ENCODE data around the gene RXRA. TPM values are rescaled to one million over a fixed set of nuclear protein-coding genes. Genes with fewer than 3 reads are reported as not detected.

The RXRA gene
- total and polyA plus RNA-seq, 12 donors, result 5.5 to 114 (median 71.3) TPM

DNA sequence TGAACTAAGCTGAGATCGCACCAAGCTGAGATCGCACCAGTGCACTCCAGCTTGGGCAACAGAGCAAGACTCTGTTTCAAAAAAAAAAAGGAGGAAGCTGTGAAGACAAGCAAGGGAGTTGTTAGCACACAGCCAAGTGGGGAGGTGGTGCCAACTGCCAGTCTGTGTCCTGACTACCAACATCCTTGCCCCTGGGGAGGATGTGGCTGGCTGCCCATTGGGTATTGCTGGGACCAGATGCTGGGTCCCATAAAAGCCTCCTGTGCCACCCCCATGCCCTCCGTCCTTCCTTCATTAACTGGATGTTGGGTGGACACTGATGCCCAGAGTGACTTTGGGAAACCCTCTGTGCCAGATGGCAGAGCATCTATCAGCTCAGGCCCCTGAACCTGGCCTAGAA is 158.2 kb downstream of the RXRA start:
- WGBS, 4 donors, result 85 to 100% (median 89%) methylated on average over 3 of the region's 3 CpGs
- H3K9me3 ChIP-seq (replicated peaks in 1 of 3), result no peaks in the 10 kb centered on the region
- no peaks in the 10 kb centered on the region for H3K27me3 ChIP-seq
- TF ChIP-seq, protein P1, sequence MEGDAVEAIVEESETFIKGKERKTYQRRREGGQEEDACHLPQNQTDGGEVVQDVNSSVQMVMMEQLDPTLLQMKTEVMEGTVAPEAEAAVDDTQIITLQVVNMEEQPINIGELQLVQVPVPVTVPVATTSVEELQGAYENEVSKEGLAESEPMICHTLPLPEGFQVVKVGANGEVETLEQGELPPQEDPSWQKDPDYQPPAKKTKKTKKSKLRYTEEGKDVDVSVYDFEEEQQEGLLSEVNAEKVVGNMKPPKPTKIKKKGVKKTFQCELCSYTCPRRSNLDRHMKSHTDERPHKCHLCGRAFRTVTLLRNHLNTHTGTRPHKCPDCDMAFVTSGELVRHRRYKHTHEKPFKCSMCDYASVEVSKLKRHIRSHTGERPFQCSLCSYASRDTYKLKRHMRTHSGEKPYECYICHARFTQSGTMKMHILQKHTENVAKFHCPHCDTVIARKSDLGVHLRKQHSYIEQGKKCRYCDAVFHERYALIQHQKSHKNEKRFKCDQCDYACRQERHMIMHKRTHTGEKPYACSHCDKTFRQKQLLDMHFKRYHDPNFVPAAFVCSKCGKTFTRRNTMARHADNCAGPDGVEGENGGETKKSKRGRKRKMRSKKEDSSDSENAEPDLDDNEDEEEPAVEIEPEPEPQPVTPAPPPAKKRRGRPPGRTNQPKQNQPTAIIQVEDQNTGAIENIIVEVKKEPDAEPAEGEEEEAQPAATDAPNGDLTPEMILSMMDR (IDR thresholded peaks at IDR 0.05), result no peak
- no peak overlapping the region for H3K27ac ChIP-seq
- H3K36me3 ChIP-seq (replicated peaks in 1 of 2), result no peaks in the 10 kb centered on the region
- no peak overlapping the region for H3K4me3 ChIP-seq
- peak in 2 of 7 donors; percentile 1 to 3 for DNase-seq
- intact Hi-C loops (cut with DNase I), result no loop called here
- H3K4me1 ChIP-seq (replicated peaks in 1 of 2), result no peaks in the 10 kb centered on the region

- WGBS, 4 donors, result 87 to 94% (median 89%) methylated on average over 8 of the region's 8 CpGs
- Histone ChIP-seq H3K4me3 (no peak overlapping the region), H3K4me1 (replicated peaks in 1 of 2) (no peaks in the 10 kb centered on the region), H3K27me3 (no peaks in the 10 kb centered on the region), H3K9me3 (replicated peaks in 1 of 3) (no peaks in the 10 kb centered on the region), H3K27ac (no peak overlapping the region), H3K36me3 (replicated peaks in 1 of 2) (no peaks in the 10 kb centered on the region)
- TF ChIP-seq, protein P1 (IDR thresholded peaks at IDR 0.05), result no peak
- no peak for TF ChIP-seq POLR2A (IDR thresholded peaks at IDR 0.05)
- no peak for DNase-seq
- intact Hi-C loops (cut with DNase I), result no loop called here
These were observed 159.4 kb downstream of the RXRA start for GRCh38 chr9:134485653-134486052.

- Histone ChIP-seq H3K9me3 (replicated peaks in 1 of 3) (no peaks in the 10 kb centered on the region), H3K27me3 (no peaks in the 10 kb centered on the region), H3K36me3 (replicated peaks in 1 of 2) (no peaks in the 10 kb centered on the region), H3K27ac (no peak overlapping the region), H3K4me1 (replicated peaks in 1 of 2) (no peaks in the 10 kb centered on the region), H3K4me3 (no peak overlapping the region)
- TF ChIP-seq, protein P1 (IDR thresholded peaks at IDR 0.05), result no peak
- no peak for TF ChIP-seq POLR2A (IDR thresholded peaks at IDR 0.05)
- 90 to 92% methylated on average over 16 of the region's 16 CpGs; no CpG with 5 or more reads in 2 of the 4 donors for WGBS, 4 donors
- intact Hi-C loops (cut with DNase I), result no loop called here
- DNase-seq, result peak in 1 of 7 donors; percentile 9
These were observed 159.9 kb downstream of the RXRA start for GRCh38 chr9:134486143-134486591.

DNA sequence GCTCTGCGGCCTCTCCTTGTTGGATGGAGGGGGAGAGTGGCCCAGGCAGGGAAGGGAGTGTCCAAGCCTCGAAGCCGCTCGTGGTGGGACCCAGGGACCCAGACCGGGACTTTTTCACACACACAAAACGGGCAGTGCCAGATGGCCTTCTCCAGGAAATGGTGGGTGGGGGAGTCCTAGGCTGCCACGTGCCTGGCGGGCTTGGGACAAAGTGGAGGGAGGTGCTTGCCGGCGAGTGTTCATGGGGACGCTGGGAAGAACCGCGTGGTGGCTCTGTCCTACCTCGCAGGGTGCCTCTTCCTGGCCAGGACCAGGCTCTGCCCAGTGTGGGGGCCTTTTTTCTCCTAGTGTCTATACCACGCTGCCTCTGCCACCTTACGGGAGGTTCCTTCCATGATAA is 160.3 kb downstream of the RXRA start:
- H3K9me3 ChIP-seq (replicated peaks in 1 of 3), result no peaks in the 10 kb centered on the region
- H3K4me1 ChIP-seq (replicated peaks in 1 of 2), result no peaks in the 10 kb centered on the region
- H3K27ac ChIP-seq, result no peak overlapping the region
- no peak for TF ChIP-seq POLR2A (IDR thresholded peaks at IDR 0.05)
- TF ChIP-seq, protein P1 (IDR thresholded peaks at IDR 0.05), result no peak
- 71 to 100% (median 85%) methylated on average over 2 to 16 of the region's 16 CpGs for WGBS, 4 donors
- H3K36me3 ChIP-seq (replicated peaks in 1 of 2), result no peaks in the 10 kb centered on the region
- H3K27me3 ChIP-seq, result no peaks in the 10 kb centered on the region
- DNase-seq, result peak in 1 of 7 donors; percentile 1
- intact Hi-C loops (cut with DNase I), result no loop called here
- no peak overlapping the region for H3K4me3 ChIP-seq

Small RNA genes lying within 50 kb of the gene (microRNA-seq; reads per million reads assigned to microRNA genes)
- gene MIR4669, result 0 reads per million in 3 donors

Small RNA genes lying within 50 kb of the gene (small RNA-seq; reads per million reads assigned to genes)
- 0 reads per million in 2 donors for gene MIR4669

Other genes with a start within 250 kb of the RXRA start
- gene WDR5, start 190.4 kb upstream of the RXRA start, total RNA-seq, result 10 to 100 TPM; 16.6 to 28.5 (median 26.2) TPM
- gene WDR5, start 190.4 kb upstream of the RXRA start, polyA plus RNA-seq, result 10 to 100 TPM; 18.5 to 21.4 (median 19.5) TPM
- 100 to 1,000 TPM in 1 of 9 donors, 10 to 100 TPM in 4, not detected in 4; 20.2 to 101 (median 47.7) TPM for gene RNU6ATAC, start 161.9 kb upstream of the RXRA start, total RNA-seq
- not detected for gene RNU6ATAC, start 161.9 kb upstream of the RXRA start, polyA plus RNA-seq

Data from adrenal gland (tissue), 12 donors.